PC-3 (cell line): ENCODE results near the gene OLIG2. TPM values are rescaled to one million over a fixed set of nuclear protein-coding genes. Genes with fewer than 3 reads are reported as not detected.

Source experiments
- ATAC-seq: fragments of 200-7000 bp; cut with Tn5 transposase; 2 replicates; pipeline ENCODE4 v1.9.1; 2020; ENCODE audit warnings: mild to moderate bottlenecking, moderate library complexity
- BruUV-seq: library from RNA; stranded (reverse); fragments of 400-500 nt; replicated peaks from 2 replicates; lab custom pipeline; 2021; lab: Mats Ljungman, UMichigan
- CTCF ChIA-PET: fragments of 300-600 bp; sonication (Branson Sonifier 250); formaldehyde crosslinking; loops from one replicate; lab custom pipeline; 2022; ENCODE audit warnings: antibody characterized with exemption; lab: Charles Lee
- POLR2A ChIA-PET: fragments of 300-600 bp; sonication (Branson Sonifier 250); formaldehyde crosslinking; loops from one replicate; lab custom pipeline; 2022; ENCODE audit warnings: antibody characterized with exemption; ENCODE audit not compliant: unreplicated experiment; lab: Charles Lee
- DNase-seq: peaks from one replicate; pipeline ENCODE4 v3.0.0-alpha.2; 2015
- H2AFZ ChIP-seq: fragments of 300-600 bp; sonication (generic); 2 replicates; pipeline ENCODE4 v1.6.0; 2016; ENCODE audit warnings: antibody characterized with exemption, low read length
- H3F3A ChIP-seq: fragments of 300-600 bp; sonication (generic); one replicate; pipeline ENCODE4 v1.6.0; 2017; ENCODE audit warnings: antibody characterized with exemption, low read length, control low read depth, mild to moderate bottlenecking; ENCODE audit not compliant: unreplicated experiment
- H3K27ac ChIP-seq: fragments of 300-600 bp; sonication (generic); 2 replicates; pipeline ENCODE4 v1.5.1; 2016; ENCODE audit warnings: mild to moderate bottlenecking, low read length
- H3K27me3 ChIP-seq: fragments of 300-600 bp; sonication (generic); 2 replicates; pipeline ENCODE4 v1.6.1; 2016; ENCODE audit warnings: low read length, mixed read lengths
- H3K36me3 ChIP-seq: fragments of 300-600 bp; sonication (generic); 2 replicates; pipeline ENCODE4 v1.6.1; 2016; ENCODE audit warnings: low read depth, mixed run types, low read length, mixed read lengths
- H3K4me1 ChIP-seq: fragments of 300-600 bp; sonication (generic); 2 replicates; pipeline ENCODE4 v1.5.1; 2016; ENCODE audit warnings: low read length; ENCODE audit not compliant: insufficient read depth
- H3K4me2 ChIP-seq: fragments of 300-600 bp; sonication (generic); 2 replicates; pipeline ENCODE4 v1.6.0; 2016; ENCODE audit warnings: low read length
- H3K4me3 ChIP-seq: fragments of 300-600 bp; sonication (generic); 2 replicates; pipeline ENCODE4 v1.5.1; 2016; ENCODE audit warnings: mild to moderate bottlenecking, low read length, mixed read lengths
- H3K79me2 ChIP-seq: fragments of 300-600 bp; sonication (generic); 2 replicates; pipeline ENCODE4 v1.6.1; 2017; ENCODE audit warnings: low read length, mixed read lengths
- H3K9ac ChIP-seq: fragments of 300-600 bp; sonication (generic); 2 replicates; pipeline ENCODE4 v1.6.0; 2016; ENCODE audit warnings: mild to moderate bottlenecking, low read length
- H3K9me2 ChIP-seq: fragments of 300-600 bp; sonication (generic); replicated peaks from 2 replicates; pipeline ENCODE4 v1.6.1; 2016; ENCODE audit warnings: mixed run types, low read length, mixed read lengths
- H3K9me3 ChIP-seq: fragments of 300-600 bp; sonication (generic); 2 replicates; pipeline ENCODE4 v1.6.1; 2016; ENCODE audit warnings: low read length, mixed read lengths
- H4K20me1 ChIP-seq: fragments of 300-600 bp; sonication (generic); 2 replicates; pipeline ENCODE4 v1.6.1; 2016; ENCODE audit warnings: low read length, mixed read lengths
- CTCF ChIP-seq: fragments of 300-600 bp; sonication (generic); conservative IDR thresholded peaks from 2 replicates; pipeline ENCODE4 v1.5.1; 2017; ENCODE audit warnings: antibody characterized with exemption, low read depth, mild to moderate bottlenecking, low read length
- EZH2 ChIP-seq: fragments of 300-600 bp; sonication (generic); IDR thresholded peaks from one replicate; pipeline ENCODE4 v1.6.1; 2017; ENCODE audit warnings: antibody characterized with exemption, mild to moderate bottlenecking, low read length; ENCODE audit not compliant: unreplicated experiment
- EZH2phosphoT487 ChIP-seq: fragments of 300-600 bp; sonication (generic); IDR thresholded peaks from 2 replicates; pipeline ENCODE4 v1.6.1; 2018; ENCODE audit warnings: mild to moderate bottlenecking, antibody characterized with exemption, low read length, borderline replicate concordance
- intact Hi-C: fragments of 100-400 bp; cut with micrococcal nuclease; formaldehyde crosslinking; loops from 2 replicates; pipeline ENCODE4 v1.9.0; 2023
- total RNA-seq: library from RNA; depleted of rRNA; stranded (reverse); fragments of >200 nt; gene quantifications from 2 replicates; pipeline ENCODE4 v1.2.3, GENCODE V29; 2014

Gene OLIG2
- total RNA-seq, 1 experiment from 2014 or later = not detected

GRCh38 chr21:33040215-33040614, 14.5 kb downstream of the OLIG2 start:
- Histone ChIP-seq H2AFZ (no peak overlapping the region), H3K27ac (no peak overlapping the region), H3K79me2 (no peaks in the 10 kb centered on the region), H3K4me2 (no peak overlapping the region), H3K9ac (no peak overlapping the region), H4K20me1 (no peaks in the 10 kb centered on the region), H3K27me3 (peaks cover 5% of the 10 kb centered on the region; the same call in 1 of the 2 replicates), H3K9me2 (no peaks in the 10 kb centered on the region), H3F3A (no peaks in the 10 kb centered on the region), H3K9me3 (no peaks in the 10 kb centered on the region), H3K4me1 (peaks cover 23% of the 10 kb centered on the region), H3K4me3 (no peak overlapping the region), H3K36me3 (no peaks in the 10 kb centered on the region)
- intact Hi-C loops = no loop called here
- no peak for ATAC-seq
- no peak for DNase-seq
- POLR2A ChIA-PET = no interaction called here
- no peak for TF ChIP-seq EZH2phosphoT487
- no peak for TF ChIP-seq EZH2
- TF ChIP-seq CTCF = no peak
- CTCF ChIA-PET = no interaction called here
- BruUV-seq = no TSS peak

- DNase-seq = no peak
- no peak for TF ChIP-seq EZH2
- TF ChIP-seq EZH2phosphoT487 = no peak
- no peak for TF ChIP-seq CTCF
- Histone ChIP-seq H3K9me2 (no peaks in the 10 kb centered on the region), H3K4me1 (peaks cover 12% of the 10 kb centered on the region), H3F3A (no peaks in the 10 kb centered on the region), H3K36me3 (no peaks in the 10 kb centered on the region), H3K4me2 (no peak overlapping the region), H4K20me1 (no peaks in the 10 kb centered on the region), H3K79me2 (no peaks in the 10 kb centered on the region), H3K27ac (no peak overlapping the region), H3K9ac (no peak overlapping the region), H3K27me3 (peaks cover 16% of the 10 kb centered on the region; the same call in 1 of the 2 replicates), H2AFZ (no peak overlapping the region), H3K4me3 (no peak overlapping the region), H3K9me3 (no peaks in the 10 kb centered on the region)
- POLR2A ChIA-PET = no interaction called here
- BruUV-seq = no TSS peak
- ATAC-seq = no peak
- intact Hi-C loops = no loop called here
- CTCF ChIA-PET = interaction anchor here (0.7 kb wide), 1 partner anchor 92 kb away, joined by 3 read pairs; no protein-coding TSS in a partner anchor
Observed at GRCh38 chr21:33041981-33042380, 16.2 kb downstream of the OLIG2 start.

GRCh38 chr21:33042812-33043211, 17.1 kb downstream of the OLIG2 start:
- no peak overlapping the region for H3K9ac ChIP-seq
- ChIA-PET POLR2A (no interaction called here), CTCF (no interaction called here)
- H3K27me3 ChIP-seq = peaks cover 21% of the 10 kb centered on the region; the same call in 1 of the 2 replicates
- ATAC-seq (peak; percentile 55), DNase-seq (peak; percentile 91)
- no peaks in the 10 kb centered on the region for H3F3A ChIP-seq
- no TSS peak for BruUV-seq
- no peaks in the 10 kb centered on the region for H3K79me2 ChIP-seq
- intact Hi-C loops = no loop called here
- H4K20me1 ChIP-seq = no peaks in the 10 kb centered on the region
- H3K9me3 ChIP-seq = no peaks in the 10 kb centered on the region
- H3K4me3 ChIP-seq = no peak overlapping the region; the same call in 1 of the 2 replicates
- H3K27ac ChIP-seq = no peak overlapping the region; the same call in 1 of the 2 replicates
- H3K4me1 ChIP-seq = peaks cover 12% of the 10 kb centered on the region
- H3K9me2 ChIP-seq = no peaks in the 10 kb centered on the region
- no peaks in the 10 kb centered on the region for H3K36me3 ChIP-seq
- H2AFZ ChIP-seq = no peak overlapping the region
- peak overlapping the region; percentile 42 for H3K4me2 ChIP-seq
- TF ChIP-seq EZH2phosphoT487 = no peak
